ENCODE measurements around the gene COL27A1.
"Not testable (repeated sequence)": the region's sequence is repeated elsewhere in the genome, so short reads cannot be mapped to it uniquely, and the experiment has no call there.

Gene COL27A1

GRCh38 chr9:114124138-114124537 lies 31.2 kb upstream of the COL27A1 start:
- DNase-seq (ENCODE audit: insufficient read length, low spot score) (no peak), FAIRE-seq (no peak)
- no peak for TF ChIP-seq CTCF (IDR thresholded peaks at IDR 0.05; ENCODE audit: insufficient read depth, missing control alignments)

DNA sequence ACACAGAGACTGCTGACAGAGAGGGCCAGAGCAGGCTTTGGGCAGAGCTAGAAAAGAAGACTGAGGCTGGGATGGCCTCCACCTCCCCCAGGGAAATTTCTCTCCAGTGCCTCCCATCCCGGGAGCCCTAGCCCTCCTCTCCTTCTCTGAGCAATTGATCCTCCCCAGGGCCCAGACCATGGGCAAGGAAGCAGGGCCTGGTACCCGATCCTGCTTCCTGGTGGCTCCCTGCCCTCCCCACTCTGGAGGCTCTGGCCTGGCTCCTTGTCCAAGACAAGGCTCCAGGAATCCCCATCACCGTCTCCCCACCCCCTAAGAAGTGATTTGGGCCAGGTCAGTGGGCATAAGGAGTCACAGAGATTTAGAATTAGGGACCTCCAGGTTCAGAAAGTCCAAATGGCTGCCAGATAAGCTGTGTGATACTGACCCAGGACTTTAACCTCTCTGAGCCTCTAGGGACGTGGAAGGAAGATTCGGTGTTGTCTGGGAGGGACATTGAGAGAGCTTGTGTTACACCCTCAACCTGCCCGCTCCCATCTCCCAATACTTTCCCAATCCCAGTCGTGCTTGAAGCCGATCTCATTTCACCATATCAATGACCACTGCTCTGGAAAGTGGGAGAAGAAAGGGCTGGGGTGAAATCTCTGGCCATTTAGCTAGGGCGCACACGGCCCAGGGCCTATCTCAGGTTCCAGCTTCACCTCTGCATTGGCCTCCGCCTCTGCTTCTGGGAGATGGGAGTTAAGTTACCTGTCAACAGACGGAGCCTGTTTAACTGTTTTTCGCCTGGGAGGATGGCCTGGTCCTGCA lies 30.5 kb upstream of the COL27A1 start:
- no peak for TF ChIP-seq CTCF (IDR thresholded peaks at IDR 0.05; ENCODE audit: insufficient read depth, missing control alignments)
- DNase-seq (ENCODE audit: insufficient read length, low spot score) (no peak), FAIRE-seq (no peak)

GRCh38 chr9:114125476-114126013 lies 29.8 kb upstream of the COL27A1 start:
- DNase-seq (ENCODE audit: insufficient read length, low spot score) (no peak), FAIRE-seq (no peak)
- no peak for TF ChIP-seq CTCF (IDR thresholded peaks at IDR 0.05; ENCODE audit: insufficient read depth, missing control alignments)

DNA sequence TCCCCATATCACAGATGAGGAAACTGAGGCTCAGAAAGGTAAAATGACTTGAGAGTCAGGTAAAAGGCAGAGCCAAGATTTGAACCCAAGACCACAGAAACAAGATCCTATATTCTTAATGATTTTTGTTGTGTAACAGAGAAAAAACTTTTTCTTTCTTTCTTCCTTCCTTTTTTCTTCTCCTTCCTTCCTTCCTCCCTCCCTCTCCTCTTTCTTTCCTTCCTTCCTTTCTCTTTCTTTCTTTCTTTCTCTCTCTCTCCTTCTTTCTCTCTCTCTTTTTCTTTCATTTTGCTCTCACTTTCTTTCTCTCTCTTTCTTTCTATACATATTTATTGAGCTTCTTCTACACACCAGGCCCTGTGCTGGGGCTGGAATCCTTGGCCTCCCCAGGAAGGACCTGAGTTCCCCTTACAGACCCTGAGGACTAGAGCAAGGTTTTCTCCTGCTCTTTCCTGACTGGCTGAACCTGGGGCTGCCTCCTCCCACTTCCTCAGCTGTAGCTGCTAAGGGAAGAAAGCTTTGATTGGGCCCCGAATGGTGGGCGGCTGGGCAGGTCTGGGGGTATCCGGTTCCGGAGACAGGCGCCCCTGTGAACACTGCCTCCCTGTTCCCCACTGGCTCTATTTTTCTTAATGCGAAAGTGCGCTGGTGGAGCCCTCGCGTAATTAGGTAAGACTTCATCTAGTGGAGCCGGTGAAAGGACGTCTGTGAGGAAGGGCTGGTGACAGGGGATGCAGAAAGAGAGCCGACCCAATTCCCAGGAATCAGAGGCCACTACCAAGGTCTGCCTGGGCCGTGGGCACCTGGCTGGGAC lies 28.9 kb upstream of the COL27A1 start:
- no peak for TF ChIP-seq CTCF (IDR thresholded peaks at IDR 0.05; ENCODE audit: insufficient read depth, missing control alignments)
- no peak for FAIRE-seq
- DNase-seq (ENCODE audit: insufficient read length, low spot score): no peak

- not testable (repeated sequence) for DNase-seq (ENCODE audit: insufficient read length, low spot score); FAIRE-seq
These were observed 26.6 kb upstream of the COL27A1 start for GRCh38 chr9:114128759-114129158.

DNA sequence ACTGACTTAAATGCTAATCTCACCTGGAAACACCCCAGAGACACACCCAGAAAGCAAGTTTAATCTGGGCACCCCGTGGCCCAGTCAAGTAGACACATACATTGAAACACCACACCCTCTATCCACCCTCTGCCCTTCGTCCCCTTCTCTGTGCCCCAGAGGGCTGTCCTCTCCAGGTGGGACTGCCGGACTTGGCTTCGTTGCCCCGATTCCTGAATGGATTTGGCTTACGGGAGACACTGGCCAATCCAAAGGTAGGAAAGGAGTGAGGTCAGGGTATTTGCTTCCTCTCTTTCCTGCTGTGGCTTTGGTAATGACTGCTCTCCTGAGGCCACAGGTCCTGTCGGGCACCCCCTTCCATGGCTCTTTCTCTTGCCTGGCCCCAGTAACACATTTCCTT lies 25.2 kb upstream of the COL27A1 start:
- no peak for TF ChIP-seq CTCF (IDR thresholded peaks at IDR 0.05; ENCODE audit: insufficient read depth, missing control alignments)
- no peak for FAIRE-seq
- DNase-seq (ENCODE audit: insufficient read length, low spot score): no peak

DNA sequence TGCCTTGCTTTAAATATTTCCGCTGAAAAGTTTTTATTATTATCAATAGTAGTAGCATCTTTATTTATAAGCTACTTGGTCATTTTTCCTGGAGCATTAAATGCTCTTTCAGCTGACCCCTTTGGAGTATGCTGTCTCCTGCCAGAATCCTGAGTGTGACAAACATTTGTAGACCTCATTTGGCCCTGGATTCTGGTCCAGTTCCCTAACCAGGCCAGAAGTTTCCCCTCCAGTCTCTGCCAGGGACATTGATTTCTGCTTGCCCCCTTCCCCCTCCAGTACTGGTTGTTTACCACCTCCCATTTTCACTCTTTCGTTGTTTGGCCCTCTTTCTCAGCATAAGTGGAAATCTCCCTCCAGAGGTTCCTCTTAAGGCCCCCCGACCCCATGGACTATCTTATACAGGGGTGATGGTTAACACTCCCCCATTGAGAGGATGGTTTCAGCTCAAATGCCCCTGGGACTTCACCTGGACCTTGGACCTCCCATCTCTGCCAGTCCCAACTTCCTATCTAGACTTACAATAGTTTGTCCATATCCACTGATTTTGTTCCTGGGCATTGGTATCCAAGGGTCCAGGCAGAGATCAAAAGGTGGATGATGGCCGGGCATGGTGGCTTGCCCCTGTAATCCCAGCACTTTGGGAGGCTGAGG lies 24.6 kb upstream of the COL27A1 start:
- DNase-seq (ENCODE audit: insufficient read length, low spot score): no peak
- no peak for TF ChIP-seq CTCF (IDR thresholded peaks at IDR 0.05; ENCODE audit: insufficient read depth, missing control alignments)
- FAIRE-seq: no peak
